ENCODE results near the gene ATP1B2.
"Not testable (repeated sequence)": the region's sequence is repeated elsewhere in the genome, so short reads cannot be mapped to it uniquely, and the experiment has no call there.

The ATP1B2 gene

GRCh38 chr17:7650509-7651096, at the start of gene ATP1B2:
TSS of gene ATP1B2 (plus strand) at chr17:7650926. CDS start at chr17:7651519, 593 bp downstream.
- Mint-ChIP-seq H3K36me3 (no peaks in the 10 kb centered on the region), H3K27me3 (peaks cover 25% of the 10 kb centered on the region), H3K4me1 (peaks cover 22% of the 10 kb centered on the region), H3K4me3 (peak within 1 kb of the TSS; percentile 80), H3K27ac (no peak within 1 kb of the TSS), H3K9me3 (no peaks in the 10 kb centered on the region)
- ATAC-seq (ENCODE audit: low read depth) (peak; percentile 78), DNase-seq (ENCODE audit: low spot score in 2 of 2) (peak; percentile 41 to 64)

GRCh38 chr17:7606280-7606679, 44.4 kb upstream of the ATP1B2 start:
- H3K4me3 Mint-ChIP-seq, result no peak overlapping the region
- H3K27ac Mint-ChIP-seq, result no peak overlapping the region
- ATAC-seq (ENCODE audit: low read depth) (no peak), DNase-seq (ENCODE audit: low spot score in 2 of 2) (no peak)
- H3K27me3 Mint-ChIP-seq, result no peaks in the 10 kb centered on the region
- no peaks in the 10 kb centered on the region for H3K9me3 Mint-ChIP-seq
- peaks cover 20% of the 10 kb centered on the region for H3K36me3 Mint-ChIP-seq
- H3K4me1 Mint-ChIP-seq, result peaks cover 13% of the 10 kb centered on the region

GRCh38 chr17:7610641-7611040, 40.1 kb upstream of the ATP1B2 start:
- H3K9me3 Mint-ChIP-seq, result no peaks in the 10 kb centered on the region
- no peak overlapping the region for H3K4me3 Mint-ChIP-seq
- ATAC-seq (ENCODE audit: low read depth), result no peak
- H3K27ac Mint-ChIP-seq, result no peak overlapping the region
- no peak for DNase-seq (ENCODE audit: low spot score in 2 of 2)
- H3K36me3 Mint-ChIP-seq, result peaks cover 6% of the 10 kb centered on the region
- no peaks in the 10 kb centered on the region for H3K27me3 Mint-ChIP-seq
- peaks cover 34% of the 10 kb centered on the region for H3K4me1 Mint-ChIP-seq

GRCh38 chr17:7611635-7612293, 39.0 kb upstream of the ATP1B2 start:
- no peaks in the 10 kb centered on the region for H3K27me3 Mint-ChIP-seq
- ATAC-seq (ENCODE audit: low read depth) (no peak), DNase-seq (ENCODE audit: low spot score in 2 of 2) (no peak)
- peak overlapping the region; percentile 18 for H3K4me3 Mint-ChIP-seq
- peaks cover 31% of the 10 kb centered on the region for H3K4me1 Mint-ChIP-seq
- H3K9me3 Mint-ChIP-seq, result no peaks in the 10 kb centered on the region
- H3K36me3 Mint-ChIP-seq, result peaks cover 6% of the 10 kb centered on the region
- H3K27ac Mint-ChIP-seq, result no peak overlapping the region

GRCh38 chr17:7612294-7612640, 38.5 kb upstream of the ATP1B2 start:
- H3K4me1 Mint-ChIP-seq, result peaks cover 31% of the 10 kb centered on the region
- H3K4me3 Mint-ChIP-seq, result peak overlapping the region; percentile 53
- H3K27me3 Mint-ChIP-seq, result no peaks in the 10 kb centered on the region
- no peak overlapping the region for H3K27ac Mint-ChIP-seq
- DNase-seq (ENCODE audit: low spot score in 2 of 2) (no peak), ATAC-seq (ENCODE audit: low read depth) (no peak)
- no peaks in the 10 kb centered on the region for H3K9me3 Mint-ChIP-seq
- H3K36me3 Mint-ChIP-seq, result peaks cover 6% of the 10 kb centered on the region

- peaks cover 31% of the 10 kb centered on the region for H3K4me1 Mint-ChIP-seq
- H3K36me3 Mint-ChIP-seq, result peaks cover 4% of the 10 kb centered on the region
- H3K27ac Mint-ChIP-seq, result peak overlapping the region; percentile 54
- ATAC-seq (ENCODE audit: low read depth) (no peak), DNase-seq (ENCODE audit: low spot score in 2 of 2) (no peak)
- no peaks in the 10 kb centered on the region for H3K9me3 Mint-ChIP-seq
- H3K4me3 Mint-ChIP-seq, result peak overlapping the region; percentile 83
- H3K27me3 Mint-ChIP-seq, result no peaks in the 10 kb centered on the region
Observed at GRCh38 chr17:7613769-7614424, 36.8 kb upstream of the ATP1B2 start.

GRCh38 chr17:7614425-7615264, 36.1 kb upstream of the ATP1B2 start, which contains the start of gene FXR2:
TSS of gene FXR2 (minus strand) at chr17:7614897. CDS start at chr17:7614532, 365 bp downstream.
- peaks cover 27% of the 10 kb centered on the region for H3K4me1 Mint-ChIP-seq
- peaks cover 3% of the 10 kb centered on the region for H3K36me3 Mint-ChIP-seq
- DNase-seq (ENCODE audit: low spot score in 2 of 2), result peak; percentile 95 to 98
- ATAC-seq (ENCODE audit: low read depth), result peak; percentile 85
- peak within 1 kb of the TSS; percentile 92 for H3K27ac Mint-ChIP-seq
- H3K9me3 Mint-ChIP-seq, result no peaks in the 10 kb centered on the region
- peak within 1 kb of the TSS; percentile 87 for H3K4me3 Mint-ChIP-seq
- H3K27me3 Mint-ChIP-seq, result no peaks in the 10 kb centered on the region

- ATAC-seq (ENCODE audit: low read depth), result peak; percentile 27
- Mint-ChIP-seq H3K27me3 (no peaks in the 10 kb centered on the region), H3K27ac (peak overlapping the region; percentile 92), H3K36me3 (peaks cover 3% of the 10 kb centered on the region), H3K9me3 (no peaks in the 10 kb centered on the region), H3K4me3 (peak overlapping the region; percentile 87), H3K4me1 (peaks cover 26% of the 10 kb centered on the region)
- DNase-seq (ENCODE audit: low spot score in 2 of 2), result no peak
Observed at GRCh38 chr17:7615265-7615747, 35.4 kb upstream of the ATP1B2 start.

GRCh38 chr17:7618608-7619007, 32.1 kb upstream of the ATP1B2 start:
- H3K27ac Mint-ChIP-seq, result no peak overlapping the region

GRCh38 chr17:7620835-7621234, 29.9 kb upstream of the ATP1B2 start:
- Mint-ChIP-seq H3K9me3 (no peaks in the 10 kb centered on the region), H3K27ac (no peak overlapping the region), H3K4me1 (no peaks in the 10 kb centered on the region), H3K4me3 (no peak overlapping the region), H3K27me3 (no peaks in the 10 kb centered on the region), H3K36me3 (no peaks in the 10 kb centered on the region)
- DNase-seq (ENCODE audit: low spot score in 2 of 2) (no peak), ATAC-seq (ENCODE audit: low read depth) (no peak)

More at GRCh38 chr17:7618608-7619007, 32.1 kb upstream of the ATP1B2 start:
- no peak for DNase-seq (ENCODE audit: low spot score in 2 of 2)
- Mint-ChIP-seq H3K4me1 (peaks cover 4% of the 10 kb centered on the region), H3K36me3 (no peaks in the 10 kb centered on the region), H3K9me3 (no peaks in the 10 kb centered on the region), H3K4me3 (no peak overlapping the region), H3K27me3 (no peaks in the 10 kb centered on the region)
- no peak for ATAC-seq (ENCODE audit: low read depth)

GRCh38 chr17:7623661-7624060, 27.1 kb upstream of the ATP1B2 start:
- Mint-ChIP-seq H3K27ac (no peak overlapping the region), H3K27me3 (no peaks in the 10 kb centered on the region), H3K36me3 (peaks cover 5% of the 10 kb centered on the region), H3K4me1 (peaks cover 9% of the 10 kb centered on the region), H3K9me3 (no peaks in the 10 kb centered on the region), H3K4me3 (no peak overlapping the region)
- DNase-seq (ENCODE audit: low spot score in 2 of 2) (no peak), ATAC-seq (ENCODE audit: low read depth) (no peak)

- H3K4me3 Mint-ChIP-seq, result peak overlapping the region; percentile 11
- not testable (repeated sequence) for H3K4me1 Mint-ChIP-seq; H3K9me3 Mint-ChIP-seq; H3K36me3 Mint-ChIP-seq; DNase-seq (ENCODE audit: low spot score in 2 of 2); H3K27ac Mint-ChIP-seq; ATAC-seq (ENCODE audit: low read depth); H3K27me3 Mint-ChIP-seq
Observed at GRCh38 chr17:7625749-7626148, 25.0 kb upstream of the ATP1B2 start.

GRCh38 chr17:7626307-7626706, 24.4 kb upstream of the ATP1B2 start:
- DNase-seq (ENCODE audit: low spot score in 2 of 2), result no peak
- peaks cover 9% of the 10 kb centered on the region for H3K4me1 Mint-ChIP-seq
- no peak overlapping the region for H3K27ac Mint-ChIP-seq
- ATAC-seq (ENCODE audit: low read depth), result no peak
- H3K27me3 Mint-ChIP-seq, result no peaks in the 10 kb centered on the region
- H3K9me3 Mint-ChIP-seq, result no peaks in the 10 kb centered on the region
- peaks cover 5% of the 10 kb centered on the region for H3K36me3 Mint-ChIP-seq
- H3K4me3 Mint-ChIP-seq, result peak overlapping the region; percentile 95

- peaks cover 5% of the 10 kb centered on the region for H3K36me3 Mint-ChIP-seq
- no peaks in the 10 kb centered on the region for H3K27me3 Mint-ChIP-seq
- DNase-seq (ENCODE audit: low spot score in 2 of 2), result no peak
- ATAC-seq (ENCODE audit: low read depth), result no peak
- peak overlapping the region; percentile 95 for H3K4me3 Mint-ChIP-seq
- H3K4me1 Mint-ChIP-seq, result peaks cover 9% of the 10 kb centered on the region
- no peaks in the 10 kb centered on the region for H3K9me3 Mint-ChIP-seq
- H3K27ac Mint-ChIP-seq, result peak overlapping the region; percentile 79
Observed at GRCh38 chr17:7626956-7627249, 23.8 kb upstream of the ATP1B2 start.
